HEK293 (cell line): ENCODE results near the gene LAMTOR2.
A peak's percentile ranks its signal among the peaks of the same experiment; 100 is the strongest.
"Not testable (repeated sequence)": the region's sequence is repeated elsewhere in the genome, so short reads cannot be mapped to it uniquely, and the experiment has no call there.

ENCODE experiments used
- CTCF ChIA-PET: fragments of 350-600 bp; formaldehyde crosslinking; extraction: SDS; loops from one replicate; lab custom pipeline; 2021; ENCODE audit warnings: antibody characterized with exemption; lab: Yijun Ruan, JAX
- POLR2A ChIA-PET: fragments of 300-600 bp; formaldehyde crosslinking; extraction: SDS; loops from one replicate; lab custom pipeline; 2020; ENCODE audit warnings: antibody characterized with exemption, inconsistent platforms; lab: Yijun Ruan, JAX
- H3K27ac ChIP-seq: fragments of 200-500 bp; sonication (Bioruptor generic); 2 replicates; pipeline ENCODE4 v1.5.1; 2014; ENCODE audit warnings: low read depth, low read length, control low read depth, inconsistent platforms; ENCODE audit errors: extremely low read depth
- H3K36me3 ChIP-seq, 2 experiments: fragments of 200-500 bp in 1 of 2; sonication (Bioruptor generic) in 1 of 2; 1 replicate in 1 of 2; 2 replicates in 1 of 2; pipeline ENCODE4 v1.5.1; 2014 to 2017; ENCODE audit warnings: inconsistent platforms in 2 of 2, low read length in 2 of 2; ENCODE audit not compliant: control insufficient read depth in 2 of 2, insufficient read depth in 1 of 2
- H3K4me1 ChIP-seq: fragments of 200-500 bp; sonication (Bioruptor generic); 2 replicates; pipeline ENCODE4 v1.5.1; 2014; ENCODE audit warnings: mild to moderate bottlenecking, low read length, inconsistent platforms; ENCODE audit not compliant: control insufficient read depth, insufficient read depth
- H3K4me3 ChIP-seq: 2 replicates; pipeline ENCODE4 v1.5.1; 2011; ENCODE audit warnings: low read depth, mild to moderate bottlenecking, control low read depth, low read length, moderate library complexity
- H3K9me3 ChIP-seq: fragments of 200-500 bp; sonication (Bioruptor generic); 2 replicates; pipeline ENCODE4 v1.5.1; 2014; ENCODE audit warnings: low read depth, low read length, inconsistent platforms; ENCODE audit not compliant: control insufficient read depth, insufficient read depth
- PRDM10 ChIP-seq: fragments of 450-650 bp; formaldehyde crosslinking; IDR thresholded peaks from 2 replicates; pipeline ENCODE4 v1.5.1; 2016; ENCODE audit warnings: missing biosample characterization, missing genetic modification characterization
- ZBTB17 ChIP-seq: fragments of 450-650 bp; formaldehyde crosslinking; IDR thresholded peaks from 2 replicates; pipeline ENCODE4 v1.5.1; 2016; ENCODE audit warnings: missing biosample characterization, missing genetic modification characterization
- ZNF121 ChIP-seq: fragments of 450-650 bp; formaldehyde crosslinking; IDR thresholded peaks from 2 replicates; pipeline ENCODE4 v1.5.1; 2016; ENCODE audit warnings: missing biosample characterization, missing genetic modification characterization
- ZNF629 ChIP-seq: fragments of 450-650 bp; formaldehyde crosslinking; IDR thresholded peaks from 2 replicates; pipeline ENCODE4 v1.5.1; 2017; ENCODE audit warnings: missing biosample characterization, missing genetic modification characterization
- TF ChIP-seq, protein P1 (sequence below): fragments of 450-650 bp; formaldehyde crosslinking; IDR thresholded peaks from 2 replicates; pipeline ENCODE4 v1.5.1; 2016; ENCODE audit warnings: missing biosample characterization, missing genetic modification characterization, borderline replicate concordance

Gene LAMTOR2

GRCh38 chr1:156071332-156071816 is 16.8 kb downstream of the LAMTOR2 start:
- peak; percentile 94 for TF ChIP-seq ZNF121 (tag by site-specific recombination)
- H3K36me3 ChIP-seq, H3K4me1 ChIP-seq, POLR2A ChIA-PET, H3K4me3 ChIP-seq, H3K27ac ChIP-seq, H3K9me3 ChIP-seq: not testable (repeated sequence)
- CTCF ChIA-PET: interaction anchor here (1.1 to 1.2 kb wide), 2 partner anchors 25 to 133 kb away, joined by 3 to 5 read pairs; no protein-coding TSS in a partner anchor

DNA sequence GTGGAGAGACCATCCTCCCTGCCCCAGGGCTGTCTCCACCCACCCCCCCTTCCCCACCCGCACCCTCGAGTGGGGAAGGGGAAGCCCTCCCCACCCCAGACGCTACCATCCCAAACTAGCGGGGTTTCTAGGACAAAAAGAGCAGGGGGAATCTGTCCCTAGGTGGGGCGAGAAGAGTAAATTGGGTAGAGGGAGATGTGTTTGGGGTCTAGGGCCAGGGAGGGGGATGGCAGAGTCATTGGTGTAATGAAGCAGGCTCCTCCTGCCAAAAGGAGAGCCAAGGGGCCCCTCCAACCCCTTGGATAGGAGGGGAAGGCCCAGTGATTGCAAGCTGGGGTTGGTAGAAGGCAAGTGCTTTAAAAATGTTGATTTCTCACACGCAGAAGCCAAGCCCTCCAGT is 17.7 kb downstream of the LAMTOR2 start:
- H3K36me3 ChIP-seq: peaks cover 0 to 17% of the 10 kb centered on the region in 2 experiments; a peak in 1 of 3 replicates
- peak; percentile 90 for TF ChIP-seq PRDM10
- TF ChIP-seq, protein P1, sequence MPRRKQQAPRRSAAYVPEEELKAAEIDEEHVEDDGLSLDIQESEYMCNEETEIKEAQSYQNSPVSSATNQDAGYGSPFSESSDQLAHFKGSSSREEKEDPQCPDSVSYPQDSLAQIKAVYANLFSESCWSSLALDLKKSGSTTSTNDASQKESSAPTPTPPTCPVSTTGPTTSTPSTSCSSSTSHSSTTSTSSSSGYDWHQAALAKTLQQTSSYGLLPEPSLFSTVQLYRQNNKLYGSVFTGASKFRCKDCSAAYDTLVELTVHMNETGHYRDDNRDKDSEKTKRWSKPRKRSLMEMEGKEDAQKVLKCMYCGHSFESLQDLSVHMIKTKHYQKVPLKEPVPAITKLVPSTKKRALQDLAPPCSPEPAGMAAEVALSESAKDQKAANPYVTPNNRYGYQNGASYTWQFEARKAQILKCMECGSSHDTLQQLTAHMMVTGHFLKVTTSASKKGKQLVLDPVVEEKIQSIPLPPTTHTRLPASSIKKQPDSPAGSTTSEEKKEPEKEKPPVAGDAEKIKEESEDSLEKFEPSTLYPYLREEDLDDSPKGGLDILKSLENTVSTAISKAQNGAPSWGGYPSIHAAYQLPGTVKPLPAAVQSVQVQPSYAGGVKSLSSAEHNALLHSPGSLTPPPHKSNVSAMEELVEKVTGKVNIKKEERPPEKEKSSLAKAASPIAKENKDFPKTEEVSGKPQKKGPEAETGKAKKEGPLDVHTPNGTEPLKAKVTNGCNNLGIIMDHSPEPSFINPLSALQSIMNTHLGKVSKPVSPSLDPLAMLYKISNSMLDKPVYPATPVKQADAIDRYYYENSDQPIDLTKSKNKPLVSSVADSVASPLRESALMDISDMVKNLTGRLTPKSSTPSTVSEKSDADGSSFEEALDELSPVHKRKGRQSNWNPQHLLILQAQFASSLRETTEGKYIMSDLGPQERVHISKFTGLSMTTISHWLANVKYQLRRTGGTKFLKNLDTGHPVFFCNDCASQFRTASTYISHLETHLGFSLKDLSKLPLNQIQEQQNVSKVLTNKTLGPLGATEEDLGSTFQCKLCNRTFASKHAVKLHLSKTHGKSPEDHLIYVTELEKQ: no peak
- TF ChIP-seq, all 188 proteins: peak for 1
- ChIA-PET POLR2A (no interaction called here), CTCF (interaction anchor here (0.7 to 1.1 kb wide), 2 partner anchors 18 to 24 kb away, joined by 3 to 5 read pairs; no protein-coding TSS in a partner anchor)
- no peak overlapping the region for H3K4me3 ChIP-seq
- peaks cover 7% of the 10 kb centered on the region; the same call in 1 of the 2 replicates for H3K4me1 ChIP-seq
- H3K27ac ChIP-seq: no peak overlapping the region
- no peaks in the 10 kb centered on the region for H3K9me3 ChIP-seq

GRCh38 chr1:156073110-156073687 is 18.6 kb downstream of the LAMTOR2 start:
- peaks cover 7% of the 10 kb centered on the region; the same call in 1 of the 2 replicates for H3K4me1 ChIP-seq
- no peak overlapping the region for H3K27ac ChIP-seq
- peaks cover 0 to 26% of the 10 kb centered on the region in 2 experiments; a peak in 1 of 3 replicates for H3K36me3 ChIP-seq
- H3K4me3 ChIP-seq: no peak overlapping the region
- H3K9me3 ChIP-seq: no peaks in the 10 kb centered on the region
- CTCF ChIA-PET: interaction anchor here (0.7 to 1.2 kb wide), 4 partner anchors 9 to 372 kb away, joined by 3 to 7 read pairs (median 4); no protein-coding TSS in a partner anchor
- POLR2A ChIA-PET: interaction anchor here (1.0 kb wide), 1 partner anchor 129 kb away, joined by 3 read pairs; no protein-coding TSS in a partner anchor
- no peak for TF ChIP-seq ZNF629 (tag by site-specific recombination)
- peak; percentile 94 for TF ChIP-seq PRDM10
- TF ChIP-seq ZBTB17 (tag by site-specific recombination): peak; percentile 5
